Nephron (organoid): Measurements from ENCODE around the gene MALRD1.

Experiments
- H3K27ac Mint-ChIP-seq, 3 experiments: 2 replicates each; pipeline ENCODE4 v1.8.0; 2020; ENCODE audit warnings: mixed read lengths in 3 of 3, mild to moderate bottlenecking in 2 of 3, moderate library complexity in 1 of 3
- H3K27me3 Mint-ChIP-seq: 2 replicates; pipeline ENCODE4 v1.8.0; 2021; ENCODE audit warnings: low read depth, mild to moderate bottlenecking, moderate library complexity, mixed read lengths
- H3K36me3 Mint-ChIP-seq: 2 replicates; pipeline ENCODE4 v1.8.0; 2020; ENCODE audit warnings: low read depth, mixed read lengths
- H3K4me1 Mint-ChIP-seq: 2 replicates; pipeline ENCODE4 v1.8.0; 2020; ENCODE audit warnings: mixed read lengths
- H3K4me3 Mint-ChIP-seq, 3 experiments: 2 replicates each; pipeline ENCODE4 v1.8.0; 2020; ENCODE audit warnings: mild to moderate bottlenecking in 3 of 3, mixed read lengths in 3 of 3, moderate library complexity in 2 of 3
- H3K9me3 Mint-ChIP-seq: 2 replicates; pipeline ENCODE4 v1.8.0; 2020; ENCODE audit warnings: mixed read lengths
- TF ChIP-seq, protein P1 (sequence below), 3 experiments: fragments of 200-600 bp; sonication (generic); IDR thresholded peaks; one replicate each; pipeline ENCODE4 v1.5.0; 2021; ENCODE audit warnings: antibody characterized with exemption in 3 of 3; ENCODE audit not compliant: unreplicated experiment in 3 of 3

Gene MALRD1

DNA sequence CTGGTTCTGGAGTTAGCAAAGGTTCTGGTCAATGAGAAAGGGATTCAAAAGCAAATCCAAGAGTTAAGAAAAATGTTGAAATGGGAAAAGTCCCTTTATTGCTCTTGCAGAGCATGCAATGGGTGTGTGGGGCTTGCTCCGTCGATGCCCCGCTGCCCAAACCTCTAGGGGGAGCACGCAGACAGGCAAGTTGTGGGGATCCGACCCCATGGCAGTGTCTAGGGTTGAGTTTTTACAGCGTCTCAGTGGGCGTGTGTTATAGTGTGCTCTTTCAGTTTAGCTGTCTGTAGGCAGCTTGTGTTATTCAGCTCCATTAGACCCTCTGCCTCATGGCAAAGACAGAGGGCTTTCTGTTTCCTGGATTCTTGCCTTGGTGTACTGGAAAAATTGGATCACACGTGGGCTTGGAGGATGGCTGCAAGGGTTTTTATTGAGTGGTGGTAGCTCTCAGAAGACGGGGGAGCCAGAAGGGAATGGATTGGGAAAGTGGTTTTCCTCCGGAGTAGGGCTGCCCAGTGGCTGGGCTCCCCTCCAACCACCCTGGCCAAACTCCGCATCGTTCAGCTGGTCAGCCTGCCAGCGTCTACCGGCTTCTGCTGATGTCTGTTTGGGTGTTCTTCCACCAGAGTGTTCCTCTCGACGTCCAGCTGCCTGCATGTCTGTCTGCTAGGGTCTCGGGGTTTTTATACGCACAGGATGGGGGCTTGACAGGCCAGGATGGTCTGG is 665.4 kb downstream of the MALRD1 start:
- TF ChIP-seq, protein P1, sequence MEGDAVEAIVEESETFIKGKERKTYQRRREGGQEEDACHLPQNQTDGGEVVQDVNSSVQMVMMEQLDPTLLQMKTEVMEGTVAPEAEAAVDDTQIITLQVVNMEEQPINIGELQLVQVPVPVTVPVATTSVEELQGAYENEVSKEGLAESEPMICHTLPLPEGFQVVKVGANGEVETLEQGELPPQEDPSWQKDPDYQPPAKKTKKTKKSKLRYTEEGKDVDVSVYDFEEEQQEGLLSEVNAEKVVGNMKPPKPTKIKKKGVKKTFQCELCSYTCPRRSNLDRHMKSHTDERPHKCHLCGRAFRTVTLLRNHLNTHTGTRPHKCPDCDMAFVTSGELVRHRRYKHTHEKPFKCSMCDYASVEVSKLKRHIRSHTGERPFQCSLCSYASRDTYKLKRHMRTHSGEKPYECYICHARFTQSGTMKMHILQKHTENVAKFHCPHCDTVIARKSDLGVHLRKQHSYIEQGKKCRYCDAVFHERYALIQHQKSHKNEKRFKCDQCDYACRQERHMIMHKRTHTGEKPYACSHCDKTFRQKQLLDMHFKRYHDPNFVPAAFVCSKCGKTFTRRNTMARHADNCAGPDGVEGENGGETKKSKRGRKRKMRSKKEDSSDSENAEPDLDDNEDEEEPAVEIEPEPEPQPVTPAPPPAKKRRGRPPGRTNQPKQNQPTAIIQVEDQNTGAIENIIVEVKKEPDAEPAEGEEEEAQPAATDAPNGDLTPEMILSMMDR (IDR thresholded peaks at IDR 0.05; ENCODE audit: unreplicated experiment in 3 of 3): no peak
- Mint-ChIP-seq H3K4me1 (peaks cover 8% of the 10 kb centered on the region), H3K27me3 (no peaks in the 10 kb centered on the region), H3K4me3 (no peak overlapping the region), H3K9me3 (peaks cover 30% of the 10 kb centered on the region), H3K36me3 (peaks cover 7% of the 10 kb centered on the region), H3K27ac (peak overlapping the region in 2 of 3 experiments; percentile 3 to 10)

DNA sequence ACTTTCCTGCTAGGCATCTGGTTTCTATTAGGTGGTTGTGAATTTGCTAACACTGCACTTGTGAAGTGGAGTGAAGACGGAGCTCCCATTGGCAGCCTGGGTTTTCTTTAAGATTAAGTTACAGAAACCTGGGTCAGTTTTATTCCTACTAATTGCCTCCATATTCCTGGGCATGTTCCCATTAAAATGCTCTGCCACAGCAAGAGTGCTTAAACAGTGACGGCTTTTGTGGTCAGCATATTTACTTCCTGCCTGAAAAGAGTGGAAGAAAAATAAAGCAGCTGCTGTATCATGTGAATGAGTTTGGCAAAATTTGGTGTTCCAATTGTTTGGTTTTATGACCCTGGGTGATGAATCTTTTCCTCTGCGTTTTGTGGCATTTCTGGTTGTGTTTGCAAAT is 670.7 kb downstream of the MALRD1 start:
- TF ChIP-seq, protein P1 (IDR thresholded peaks at IDR 0.05; ENCODE audit: unreplicated experiment in 3 of 3): no peak
- H3K27me3 Mint-ChIP-seq: no peaks in the 10 kb centered on the region
- H3K9me3 Mint-ChIP-seq: no peaks in the 10 kb centered on the region
- no peaks in the 10 kb centered on the region for H3K36me3 Mint-ChIP-seq
- peak overlapping the region; percentile 37 to 64 (median 61) for H3K27ac Mint-ChIP-seq
- peaks cover 23% of the 10 kb centered on the region for H3K4me1 Mint-ChIP-seq
- no peak overlapping the region for H3K4me3 Mint-ChIP-seq

DNA sequence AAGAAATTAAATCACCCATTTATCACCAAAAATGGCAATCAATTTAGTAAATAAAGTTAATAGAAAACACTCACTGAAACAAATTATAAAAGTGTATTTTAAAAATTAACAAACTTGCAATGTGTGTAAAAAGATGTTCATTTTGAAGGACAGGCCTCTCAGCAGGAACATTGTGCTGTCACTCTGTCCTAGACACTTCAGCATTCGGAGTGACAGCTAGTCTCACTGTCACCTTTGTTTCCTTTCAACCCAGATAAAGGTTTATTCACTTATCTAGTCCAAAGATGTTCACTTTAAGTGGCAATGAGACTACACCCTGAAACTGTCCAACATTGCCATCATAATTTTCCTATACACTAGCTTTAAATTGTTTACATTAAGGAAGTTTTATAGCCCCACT is 675.7 kb downstream of the MALRD1 start:
- H3K9me3 Mint-ChIP-seq: peaks cover 5% of the 10 kb centered on the region
- peaks cover 21% of the 10 kb centered on the region for H3K4me1 Mint-ChIP-seq
- H3K36me3 Mint-ChIP-seq: no peaks in the 10 kb centered on the region
- no peak overlapping the region for H3K27ac Mint-ChIP-seq
- TF ChIP-seq, protein P1 (IDR thresholded peaks at IDR 0.05; ENCODE audit: unreplicated experiment in 3 of 3): no peak
- H3K27me3 Mint-ChIP-seq: no peaks in the 10 kb centered on the region
- H3K4me3 Mint-ChIP-seq: no peak overlapping the region

DNA sequence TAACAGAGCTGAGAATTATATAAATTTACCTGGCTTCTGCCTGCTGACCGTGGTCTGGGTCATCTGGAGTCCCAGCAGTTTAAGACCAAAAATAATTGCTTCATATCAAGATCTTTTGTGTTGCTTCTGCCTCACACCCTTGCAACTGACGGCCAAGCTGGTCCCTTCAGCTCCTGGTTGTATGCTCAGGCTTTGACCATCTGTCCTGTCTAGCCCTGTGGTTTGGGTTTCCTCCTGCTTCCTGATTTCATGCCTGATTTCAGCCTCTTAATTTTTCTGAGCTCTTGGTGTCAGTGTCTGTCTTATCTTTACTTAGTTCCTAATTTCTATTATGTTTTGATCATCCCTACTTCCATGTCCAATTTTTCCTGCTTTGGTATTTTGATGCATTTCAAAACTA is 679.8 kb downstream of the MALRD1 start:
- no peaks in the 10 kb centered on the region for H3K36me3 Mint-ChIP-seq
- H3K27me3 Mint-ChIP-seq: no peaks in the 10 kb centered on the region
- TF ChIP-seq, protein P1 (IDR thresholded peaks at IDR 0.05; ENCODE audit: unreplicated experiment in 3 of 3): no peak
- peaks cover 5% of the 10 kb centered on the region for H3K9me3 Mint-ChIP-seq
- H3K27ac Mint-ChIP-seq: no peak overlapping the region
- H3K4me3 Mint-ChIP-seq: no peak overlapping the region
- H3K4me1 Mint-ChIP-seq: peaks cover 7% of the 10 kb centered on the region

DNA sequence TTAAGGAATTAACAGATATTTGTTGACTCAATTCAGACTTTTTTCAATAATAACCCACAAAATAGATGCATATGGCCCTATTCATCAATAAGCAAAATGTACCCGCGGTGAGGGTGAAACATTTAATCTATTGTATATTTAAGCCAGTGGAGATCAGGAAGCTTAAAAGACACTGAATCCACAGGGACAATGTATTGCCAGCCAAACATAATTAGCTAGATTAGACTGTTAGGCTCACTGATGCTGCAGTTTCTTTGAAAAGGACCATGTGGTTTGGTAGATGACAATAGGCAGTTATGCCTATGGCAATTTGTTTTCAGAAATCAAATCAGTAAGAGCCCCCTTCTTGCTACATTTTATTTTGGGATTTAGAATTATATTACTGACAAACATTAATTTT is 680.4 kb downstream of the MALRD1 start:
- Mint-ChIP-seq H3K27me3 (no peaks in the 10 kb centered on the region), H3K4me1 (peaks cover 7% of the 10 kb centered on the region), H3K9me3 (peaks cover 5% of the 10 kb centered on the region), H3K36me3 (no peaks in the 10 kb centered on the region), H3K4me3 (no peak overlapping the region), H3K27ac (no peak overlapping the region)
- TF ChIP-seq, protein P1 (IDR thresholded peaks at IDR 0.05; ENCODE audit: unreplicated experiment in 3 of 3): no peak
